ENCODE measurements around the gene MEI1.

MEI1 gene

GRCh38 chr22:41838842-41839618, 139.7 kb downstream of the MEI1 start:
- peak overlapping the region; percentile 2 for H3K18ac ChIP-seq (ENCODE audit: low read length)
- no peak overlapping the region for H2BK120ac ChIP-seq (ENCODE audit: low read depth, low read length)
- H3K4me1 ChIP-seq (ENCODE audit: control insufficient read depth in 2 of 2, insufficient read depth in 1 of 2, low read depth in 1 of 2, low read length in 2 of 2): peaks cover 6 to 16% of the 10 kb centered on the region in 2 donors
- no peak for DNase-seq (ENCODE audit: low spot score)
- no peak overlapping the region for H4K91ac ChIP-seq (ENCODE audit: low read depth, low read length, poor library complexity)
- H3K4me3 ChIP-seq (ENCODE audit: low read length in 2 of 2): peak overlapping the region in 1 of 2 donors; percentile 48
- no peaks in the 10 kb centered on the region for H3K9me3 ChIP-seq (replicated peaks in 1 of 2; ENCODE audit: control insufficient read depth in 2 of 2, insufficient read depth in 1 of 2, low read depth in 1 of 2, low read length in 2 of 2)
- no peak overlapping the region for H2BK12ac ChIP-seq (ENCODE audit: low read length)
- H3K14ac ChIP-seq (ENCODE audit: low read length): no peak overlapping the region
- H2BK5ac ChIP-seq (ENCODE audit: low read length): no peak overlapping the region
- H3K9ac ChIP-seq (ENCODE audit: low read depth, low read length, poor library complexity): no peak overlapping the region
- no CpG with 5 or more reads among the region's 1 CpG for WGBS, 2 donors (ENCODE audit: extremely low coverage in 2 of 2, insufficient read length in 2 of 2, insufficient replicate concordance in 1 of 2)
- H3K4me2 ChIP-seq (ENCODE audit: insufficient read depth, low read length, poor library complexity, severe bottlenecking): no peak overlapping the region
- peaks cover 26 to 93% of the 10 kb centered on the region in 2 donors for H3K36me3 ChIP-seq (replicated peaks in 1 of 2; ENCODE audit: control insufficient read depth in 2 of 2, insufficient read depth in 2 of 2, low read length in 2 of 2)
- H2AK5ac ChIP-seq (ENCODE audit: low read depth, low read length): no peak overlapping the region
- no peak overlapping the region for H3K4ac ChIP-seq (ENCODE audit: low read length)
- H3K27ac ChIP-seq (replicated peaks; ENCODE audit: low read length): no peak overlapping the region
- no peak overlapping the region for H2BK15ac ChIP-seq (ENCODE audit: low read length)
- H3K23ac ChIP-seq (ENCODE audit: low read depth, low read length, poor library complexity): no peak overlapping the region
- no peaks in the 10 kb centered on the region for H3K27me3 ChIP-seq (ENCODE audit: control insufficient read depth in 3 of 3, insufficient read depth in 3 of 3, low read depth in 1 of 3, low read length in 3 of 3)
- no peak overlapping the region for H2AFZ ChIP-seq (ENCODE audit: low read length)
- H4K8ac ChIP-seq (ENCODE audit: low read depth, low read length): no peak overlapping the region
- H3K79me1 ChIP-seq (ENCODE audit: low read depth, low read length): peaks cover 14% of the 10 kb centered on the region

DNA sequence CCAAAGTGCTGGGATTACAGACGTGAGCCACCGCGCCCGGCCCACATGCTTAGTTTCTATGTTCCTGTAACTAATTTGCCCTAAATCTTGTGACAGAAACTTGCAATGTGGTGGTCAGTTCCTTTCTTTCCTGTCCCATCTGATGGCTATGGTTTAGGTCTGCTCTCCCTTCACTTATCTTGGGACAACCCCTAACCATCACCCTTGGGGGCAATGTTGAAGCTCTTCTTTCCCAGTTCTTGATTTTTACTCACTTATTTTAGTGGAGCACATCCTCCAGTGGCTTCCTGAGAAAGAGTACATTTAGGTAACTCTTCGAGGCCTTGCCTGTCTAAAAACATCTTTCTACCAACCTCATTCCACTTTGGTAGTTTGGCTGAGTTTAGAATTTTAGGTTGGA, 140.9 kb downstream of the MEI1 start:
- Histone ChIP-seq H4K91ac (ENCODE audit: low read depth, low read length, poor library complexity) (no peak overlapping the region), H3K14ac (ENCODE audit: low read length) (no peak overlapping the region), H3K9ac (ENCODE audit: low read depth, low read length, poor library complexity) (no peak overlapping the region), H4K8ac (ENCODE audit: low read depth, low read length) (no peak overlapping the region), H2BK12ac (ENCODE audit: low read length) (no peak overlapping the region), H2BK120ac (ENCODE audit: low read depth, low read length) (no peak overlapping the region), H3K4me3 (ENCODE audit: low read length in 2 of 2) (no peak overlapping the region), H3K9me3 (replicated peaks in 1 of 2; ENCODE audit: control insufficient read depth in 2 of 2, insufficient read depth in 1 of 2, low read depth in 1 of 2, low read length in 2 of 2) (no peaks in the 10 kb centered on the region), H3K4me1 (ENCODE audit: control insufficient read depth in 2 of 2, insufficient read depth in 1 of 2, low read depth in 1 of 2, low read length in 2 of 2) (peaks cover 8 to 19% of the 10 kb centered on the region in 2 donors), H3K27ac (replicated peaks; ENCODE audit: low read length) (peak overlapping the region; percentile 34), H3K4me2 (ENCODE audit: insufficient read depth, low read length, poor library complexity, severe bottlenecking) (no peak overlapping the region), H3K27me3 (ENCODE audit: control insufficient read depth in 3 of 3, insufficient read depth in 3 of 3, low read depth in 1 of 3, low read length in 3 of 3) (no peaks in the 10 kb centered on the region), H3K4ac (ENCODE audit: low read length) (no peak overlapping the region), H2BK15ac (ENCODE audit: low read length) (no peak overlapping the region), H3K79me1 (ENCODE audit: low read depth, low read length) (peaks cover 19% of the 10 kb centered on the region), H2AK5ac (ENCODE audit: low read depth, low read length) (no peak overlapping the region), H2AFZ (ENCODE audit: low read length) (no peak overlapping the region), H2BK5ac (ENCODE audit: low read length) (no peak overlapping the region), H3K36me3 (replicated peaks in 1 of 2; ENCODE audit: control insufficient read depth in 2 of 2, insufficient read depth in 2 of 2, low read length in 2 of 2) (peaks cover 29 to 94% of the 10 kb centered on the region in 2 donors), H3K18ac (ENCODE audit: low read length) (no peak overlapping the region), H3K23ac (ENCODE audit: low read depth, low read length, poor library complexity) (no peak overlapping the region)
- DNase-seq (ENCODE audit: low spot score): no peak
- no CpG with 5 or more reads among the region's 5 CpGs for WGBS, 2 donors (ENCODE audit: extremely low coverage in 2 of 2, insufficient read length in 2 of 2, insufficient replicate concordance in 1 of 2)

DNA sequence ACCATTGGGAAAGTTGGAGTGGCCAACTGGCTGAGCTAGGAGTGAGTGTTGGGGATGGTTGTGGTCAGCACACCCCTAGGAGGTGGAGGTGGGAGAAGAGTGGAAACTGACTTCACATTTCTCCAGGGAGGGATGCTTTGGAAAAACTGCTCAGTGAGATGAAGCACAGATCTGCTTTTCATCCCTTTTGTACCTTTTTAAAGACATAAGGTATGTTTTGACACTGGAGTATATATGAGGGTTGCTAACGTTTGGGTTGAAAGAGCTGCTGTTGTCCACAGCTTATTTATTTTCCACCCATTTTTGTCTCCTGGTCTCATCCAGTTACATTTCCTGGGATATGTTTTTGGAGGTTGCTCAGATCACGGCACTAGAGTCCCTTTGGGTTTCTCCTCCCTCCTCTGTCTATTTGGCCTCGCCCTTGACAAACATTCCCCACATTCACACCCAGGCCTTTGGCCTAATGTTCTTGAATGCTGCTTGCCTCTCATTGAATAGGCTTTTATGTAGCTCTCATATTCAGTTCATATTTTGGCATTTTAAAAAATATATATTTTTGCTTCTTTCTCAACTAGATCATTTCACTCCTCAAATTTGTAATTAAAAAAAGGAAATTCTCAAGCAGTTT, 141.9 kb downstream of the MEI1 start:
- peaks cover 15 to 24% of the 10 kb centered on the region in 2 donors for H3K4me1 ChIP-seq (ENCODE audit: control insufficient read depth in 2 of 2, insufficient read depth in 1 of 2, low read depth in 1 of 2, low read length in 2 of 2)
- H3K4ac ChIP-seq (ENCODE audit: low read length): no peak overlapping the region
- H4K91ac ChIP-seq (ENCODE audit: low read depth, low read length, poor library complexity): no peak overlapping the region
- no peak overlapping the region for H3K4me2 ChIP-seq (ENCODE audit: insufficient read depth, low read length, poor library complexity, severe bottlenecking)
- no peak overlapping the region for H3K14ac ChIP-seq (ENCODE audit: low read length)
- H3K9ac ChIP-seq (ENCODE audit: low read depth, low read length, poor library complexity): no peak overlapping the region
- H2BK15ac ChIP-seq (ENCODE audit: low read length): no peak overlapping the region
- H3K18ac ChIP-seq (ENCODE audit: low read length): no peak overlapping the region
- H3K23ac ChIP-seq (ENCODE audit: low read depth, low read length, poor library complexity): no peak overlapping the region
- no peaks in the 10 kb centered on the region for H3K27me3 ChIP-seq (ENCODE audit: control insufficient read depth in 3 of 3, insufficient read depth in 3 of 3, low read depth in 1 of 3, low read length in 3 of 3)
- H3K79me1 ChIP-seq (ENCODE audit: low read depth, low read length): peaks cover 19% of the 10 kb centered on the region
- no peak for DNase-seq (ENCODE audit: low spot score)
- no peak overlapping the region for H2AFZ ChIP-seq (ENCODE audit: low read length)
- no peak overlapping the region for H2BK12ac ChIP-seq (ENCODE audit: low read length)
- no peak overlapping the region for H2AK5ac ChIP-seq (ENCODE audit: low read depth, low read length)
- WGBS, 2 donors (ENCODE audit: extremely low coverage in 2 of 2, insufficient read length in 2 of 2, insufficient replicate concordance in 1 of 2): no CpG with 5 or more reads among the region's 3 CpGs
- H2BK5ac ChIP-seq (ENCODE audit: low read length): no peak overlapping the region
- H2BK120ac ChIP-seq (ENCODE audit: low read depth, low read length): no peak overlapping the region
- H3K9me3 ChIP-seq (replicated peaks in 1 of 2; ENCODE audit: control insufficient read depth in 2 of 2, insufficient read depth in 1 of 2, low read depth in 1 of 2, low read length in 2 of 2): no peaks in the 10 kb centered on the region
- no peak overlapping the region for H4K8ac ChIP-seq (ENCODE audit: low read depth, low read length)
- no peak overlapping the region for H3K27ac ChIP-seq (replicated peaks; ENCODE audit: low read length)
- H3K4me3 ChIP-seq (ENCODE audit: low read length in 2 of 2): no peak overlapping the region
- H3K36me3 ChIP-seq (replicated peaks in 1 of 2; ENCODE audit: control insufficient read depth in 2 of 2, insufficient read depth in 2 of 2, low read length in 2 of 2): peaks cover 28 to 87% of the 10 kb centered on the region in 2 donors

All from neuronal stem cell (in vitro differentiated cells).